ENCODE data around the gene MRM2.

The MRM2 gene

DNA sequence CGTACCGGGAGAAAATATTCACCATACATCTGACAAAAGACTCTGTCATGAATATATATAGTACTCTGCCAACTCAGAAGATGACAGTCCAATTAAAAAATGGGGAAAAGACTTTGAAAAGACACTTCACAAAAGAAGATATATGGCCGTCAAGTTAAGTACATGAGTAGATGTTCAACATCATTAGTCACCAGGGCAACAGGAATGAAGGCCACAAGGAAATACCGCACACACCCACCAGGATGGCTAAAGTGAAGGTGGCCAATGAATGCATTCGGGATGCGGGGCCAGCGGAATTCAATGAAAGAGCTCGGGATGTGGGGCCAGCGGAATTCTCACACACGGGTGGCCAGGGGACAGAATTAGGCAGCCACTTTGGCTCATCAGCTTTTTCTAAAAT is 51.5 kb downstream of the MRM2 start:
- no peak overlapping the region for H3K4me3 ChIP-seq (ENCODE audit: low read depth, low read length)
- TF ChIP-seq, protein P1, sequence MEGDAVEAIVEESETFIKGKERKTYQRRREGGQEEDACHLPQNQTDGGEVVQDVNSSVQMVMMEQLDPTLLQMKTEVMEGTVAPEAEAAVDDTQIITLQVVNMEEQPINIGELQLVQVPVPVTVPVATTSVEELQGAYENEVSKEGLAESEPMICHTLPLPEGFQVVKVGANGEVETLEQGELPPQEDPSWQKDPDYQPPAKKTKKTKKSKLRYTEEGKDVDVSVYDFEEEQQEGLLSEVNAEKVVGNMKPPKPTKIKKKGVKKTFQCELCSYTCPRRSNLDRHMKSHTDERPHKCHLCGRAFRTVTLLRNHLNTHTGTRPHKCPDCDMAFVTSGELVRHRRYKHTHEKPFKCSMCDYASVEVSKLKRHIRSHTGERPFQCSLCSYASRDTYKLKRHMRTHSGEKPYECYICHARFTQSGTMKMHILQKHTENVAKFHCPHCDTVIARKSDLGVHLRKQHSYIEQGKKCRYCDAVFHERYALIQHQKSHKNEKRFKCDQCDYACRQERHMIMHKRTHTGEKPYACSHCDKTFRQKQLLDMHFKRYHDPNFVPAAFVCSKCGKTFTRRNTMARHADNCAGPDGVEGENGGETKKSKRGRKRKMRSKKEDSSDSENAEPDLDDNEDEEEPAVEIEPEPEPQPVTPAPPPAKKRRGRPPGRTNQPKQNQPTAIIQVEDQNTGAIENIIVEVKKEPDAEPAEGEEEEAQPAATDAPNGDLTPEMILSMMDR (IDR thresholded peaks at IDR 0.05; ENCODE audit: low read depth, low read length): no peak
- in situ Hi-C loops (cut with HindIII; ENCODE audit: low sequenced_read_pairs): no loop called here
- peak; percentile 62 for DNase-seq (ENCODE audit: low read depth, low spot score)

DNA sequence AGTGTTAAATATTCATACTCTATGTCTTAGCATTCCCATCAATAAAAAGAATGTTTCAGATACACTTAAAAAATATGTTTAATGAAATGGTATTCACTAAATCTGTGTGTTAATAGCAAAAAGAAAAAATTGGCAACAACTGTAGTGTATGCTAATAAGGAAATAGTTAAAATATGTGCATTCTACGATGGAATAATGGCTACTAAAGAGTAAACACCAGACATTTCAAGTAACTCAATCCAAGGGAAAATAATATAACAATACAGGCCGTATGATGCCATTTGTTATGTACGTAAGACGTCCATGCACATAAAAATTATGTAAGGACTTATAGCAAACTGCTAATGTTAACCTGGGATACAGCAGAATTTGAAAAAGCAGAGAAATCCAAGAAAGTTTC is 55.8 kb downstream of the MRM2 start:
- in situ Hi-C loops (cut with HindIII; ENCODE audit: low sequenced_read_pairs): no loop called here
- no peak overlapping the region for H3K4me3 ChIP-seq (ENCODE audit: low read depth, low read length)
- TF ChIP-seq, protein P1 (IDR thresholded peaks at IDR 0.05; ENCODE audit: low read depth, low read length): no peak
- no peak for DNase-seq (ENCODE audit: low read depth, low spot score)

DNA sequence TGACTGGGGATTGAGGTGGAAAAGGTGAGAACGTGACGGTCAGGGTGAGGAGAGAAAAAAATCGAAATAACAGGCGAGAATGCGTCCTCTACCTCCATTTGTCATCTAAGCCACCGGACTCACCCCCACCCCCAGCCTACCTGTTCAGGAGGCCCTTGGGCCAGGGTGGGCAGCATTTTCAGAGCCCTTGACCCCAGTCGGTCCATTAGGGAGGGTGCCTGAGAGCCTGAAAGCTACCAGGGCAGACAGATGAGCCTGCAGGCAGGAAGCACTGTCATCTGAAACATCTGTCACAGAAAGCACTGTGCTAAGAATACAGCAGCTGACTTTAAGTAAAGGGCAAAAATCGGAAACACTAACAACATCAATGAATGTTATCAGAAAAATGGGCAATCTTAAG is 56.3 kb downstream of the MRM2 start:
- TF ChIP-seq, protein P1 (IDR thresholded peaks at IDR 0.05; ENCODE audit: low read depth, low read length): no peak
- in situ Hi-C loops (cut with HindIII; ENCODE audit: low sequenced_read_pairs): no loop called here
- H3K4me3 ChIP-seq (ENCODE audit: low read depth, low read length): no peak overlapping the region
- no peak for DNase-seq (ENCODE audit: low read depth, low spot score)
